Measurements from ENCODE around the gene TWF2.

GRCh38 chr3:52193065-52193464 lies 45.9 kb downstream of the TWF2 start:
- TF ChIP-seq CTCF (IDR thresholded peaks at IDR 0.05) = no peak
- TF ChIP-seq ZFX (IDR thresholded peaks at IDR 0.05; ENCODE audit: borderline replicate concordance) = no peak
